Activated CD8-positive, alpha-beta T cell treated with anti-CD3 and anti-CD28 coated beads for 36 hours (primary cell): ENCODE results near the gene RASAL3. TPM values are rescaled to one million over a fixed set of nuclear protein-coding genes. Genes with fewer than 3 reads are reported as not detected.
"Not testable (repeated sequence)": the region's sequence is repeated elsewhere in the genome, so short reads cannot be mapped to it uniquely, and the experiment has no call there.

Experiments
- ATAC-seq: fragments of 200-7000 bp; cut with Tn5 transposase; one replicate; pipeline ENCODE4 v1.10.0; 2021; ENCODE audit warnings: mild to moderate bottlenecking, moderate library complexity
- CTCF ChIA-PET: fragments of 350-600 bp; sonication (Branson Sonifier 250); formaldehyde crosslinking; loops from one replicate; lab custom pipeline; 2021; ENCODE audit warnings: antibody characterized with exemption; lab: Charles Lee
- POLR2A ChIA-PET: fragments of 350-600 bp; sonication (Branson Sonifier 250); formaldehyde crosslinking; loops from one replicate; lab custom pipeline; 2021; ENCODE audit warnings: antibody characterized with exemption; lab: Charles Lee
- DNase-seq: peaks from one replicate; pipeline ENCODE4 v3.0.0-alpha.2; 2020
- H3K27ac Mint-ChIP-seq: one replicate; pipeline ENCODE4 v1.8.0; 2021; ENCODE audit warnings: mild to moderate bottlenecking, mixed read lengths
- H3K27me3 Mint-ChIP-seq: one replicate; pipeline ENCODE4 v1.8.0; 2021; ENCODE audit warnings: mixed read lengths
- H3K36me3 Mint-ChIP-seq: one replicate; pipeline ENCODE4 v1.8.0; 2021; ENCODE audit warnings: low read depth, mixed read lengths
- H3K4me1 Mint-ChIP-seq: one replicate; pipeline ENCODE4 v1.8.0; 2021; ENCODE audit warnings: low read depth, mixed read lengths
- H3K4me3 Mint-ChIP-seq: one replicate; pipeline ENCODE4 v1.8.0; 2021; ENCODE audit warnings: mild to moderate bottlenecking, moderate library complexity, mixed read lengths
- H3K9me3 Mint-ChIP-seq: one replicate; pipeline ENCODE4 v1.8.0; 2021; ENCODE audit warnings: mixed read lengths
- CTCF ChIP-seq: fragments of 200-600 bp; IDR thresholded peaks from one replicate; pipeline ENCODE4 v1.8.0; 2022; ENCODE audit warnings: antibody characterized with exemption, mild to moderate bottlenecking
- intact Hi-C: fragments of 100-400 bp; cut with micrococcal nuclease; formaldehyde crosslinking; loops from one replicate; pipeline ENCODE4 v1.10.0; 2022
- total RNA-seq, 2 experiments: library from RNA; stranded (reverse); gene quantifications; one replicate each; pipeline ENCODE4 v1.2.3, GENCODE V29; 2021

Gene RASAL3
- total RNA-seq, 2 experiments from 2014 or later = 83.9 to 85.8 TPM

GRCh38 chr19:15495151-15495550 is 30.8 kb upstream of the RASAL3 start:
- no peak for ATAC-seq
- Mint-ChIP-seq H3K27me3 (peaks cover 2% of the 10 kb centered on the region), H3K36me3 (no peaks in the 10 kb centered on the region), H3K27ac (no peak overlapping the region), H3K4me1 (peaks cover 8% of the 10 kb centered on the region), H3K9me3 (no peaks in the 10 kb centered on the region), H3K4me3 (no peak overlapping the region)
- no peak for TF ChIP-seq CTCF
- ChIA-PET POLR2A (interaction anchor here (0.6 kb wide), 1 partner anchor 15 kb away, joined by 3 read pairs; no protein-coding TSS in a partner anchor), CTCF (no interaction called here)
- intact Hi-C loops = no loop called here
- DNase-seq = no peak

GRCh38 chr19:15488489-15489226 is 24.3 kb upstream of the RASAL3 start:
- Mint-ChIP-seq H3K27me3 (peaks cover 2% of the 10 kb centered on the region), H3K27ac (no peak overlapping the region), H3K4me3 (no peak overlapping the region), H3K36me3 (no peaks in the 10 kb centered on the region), H3K9me3 (peaks cover 7% of the 10 kb centered on the region), H3K4me1 (peaks cover 6% of the 10 kb centered on the region)
- DNase-seq (no peak), ATAC-seq (no peak)
- CTCF ChIA-PET = no interaction called here
- intact Hi-C loops = no loop called here
- POLR2A ChIA-PET = no interaction called here
- no peak for TF ChIP-seq CTCF

- ATAC-seq (no peak), DNase-seq (no peak)
- peaks cover 16% of the 10 kb centered on the region for H3K4me1 Mint-ChIP-seq
- CTCF ChIA-PET = no interaction called here
- intact Hi-C loops = no loop called here
- no peak for TF ChIP-seq CTCF
- peaks cover 7% of the 10 kb centered on the region for H3K9me3 Mint-ChIP-seq
- H3K4me3 Mint-ChIP-seq = no peak overlapping the region
- H3K27me3 Mint-ChIP-seq = no peaks in the 10 kb centered on the region
- H3K36me3 Mint-ChIP-seq = no peaks in the 10 kb centered on the region
- POLR2A ChIA-PET = interaction anchor here (1.1 kb wide), 1 partner anchor 19 kb away, joined by 6 read pairs; no protein-coding TSS in a partner anchor
- no peak overlapping the region for H3K27ac Mint-ChIP-seq
These were observed 22.7 kb upstream of the RASAL3 start for GRCh38 chr19:15487038-15487437.

- ATAC-seq = not testable (repeated sequence)
These were observed 21.4 kb upstream of the RASAL3 start for GRCh38 chr19:15485768-15486167.

GRCh38 chr19:15480996-15481395 is 16.7 kb upstream of the RASAL3 start:
- DNase-seq, H3K27me3 Mint-ChIP-seq, H3K4me3 Mint-ChIP-seq, POLR2A ChIA-PET, intact Hi-C loops, ATAC-seq, H3K9me3 Mint-ChIP-seq, H3K36me3 Mint-ChIP-seq, H3K27ac Mint-ChIP-seq: not testable (repeated sequence)
- CTCF ChIA-PET = interaction anchor here (1.4 kb wide), 1 partner anchor 74 kb away, joined by 6 read pairs; no protein-coding TSS in a partner anchor
- H3K4me1 Mint-ChIP-seq = peaks cover 43% of the 10 kb centered on the region

More at GRCh38 chr19:15485768-15486167, 21.4 kb upstream of the RASAL3 start:
- H3K27ac Mint-ChIP-seq, H3K9me3 Mint-ChIP-seq, CTCF ChIA-PET, POLR2A ChIA-PET, H3K4me3 Mint-ChIP-seq, H3K36me3 Mint-ChIP-seq, intact Hi-C loops, DNase-seq, H3K27me3 Mint-ChIP-seq: not testable (repeated sequence)
- H3K4me1 Mint-ChIP-seq = peaks cover 16% of the 10 kb centered on the region
